Left lung (tissue), 10 donors: ENCODE data around the gene B4GALT1. TPM values are rescaled to one million over a fixed set of nuclear protein-coding genes. Genes with fewer than 3 reads are reported as not detected.

Experiments used
- ATAC-seq: fragments of 200-7000 bp; cut with Tn5 transposase; one replicate; pipeline ENCODE4 v1.9.1; 2020; ENCODE audit warnings: moderate library complexity
- DNase-seq, 4 donors: peaks; one replicate each; pipeline ENCODE4 v3.0.0-alpha.2; 2013 to 2020
- H3K27ac ChIP-seq, 2 donors: fragments of 200-600 bp; sonication (generic) in 1 of 2; one replicate each; pipeline versions ENCODE4 v1.5.0 to v1.8.0; 2020 to 2021
- H3K27me3 ChIP-seq, 2 donors: fragments of 200-600 bp; sonication (generic) in 1 of 2; one replicate each; pipeline versions ENCODE4 v1.5.0 to v1.8.0; 2020 to 2021
- H3K36me3 ChIP-seq, 2 donors: fragments of 200-600 bp; sonication (generic) in 1 of 2; one replicate each; pipeline versions ENCODE4 v1.5.0 to v1.8.0; 2020 to 2021
- H3K4me1 ChIP-seq, 2 donors: fragments of 200-600 bp; one replicate each; pipeline ENCODE4 v1.8.0; 2021
- H3K4me3 ChIP-seq, 2 donors: fragments of 200-600 bp; sonication (generic) in 1 of 2; one replicate each; pipeline versions ENCODE4 v1.5.0 to v1.8.0; 2020 to 2021; ENCODE audit warnings: mild to moderate bottlenecking in 1 of 2
- H3K9me3 ChIP-seq, 2 donors: fragments of 200-600 bp; sonication (generic) in 1 of 2; one replicate each; pipeline versions ENCODE4 v1.5.0 to v1.8.0; 2020 to 2021
- intact Hi-C, 2 donors: fragments of 100-400 bp; cut with DNase I; formaldehyde crosslinking; loops; one replicate each; pipeline versions ENCODE4 v1.11.2 to v1.14.2; 2022
- polyA plus RNA-seq, 6 donors: library from polyadenylated mRNA; unstranded; fragments of 120-200 nt; gene quantifications; one replicate each; pipeline ENCODE4 v1.2.1, GENCODE V29; 2013; ENCODE audit not compliant: insufficient read length in 6 of 6
- total RNA-seq, 2 donors: library from RNA; stranded (reverse); fragmentation: NEBNext Ultra II Directional; extraction: Animal tissue kit (Norgen Biotek cat#: 25700); gene quantifications; one replicate each; pipeline ENCODE4 v1.2.1, GENCODE V29; 2021
- TF ChIP-seq, protein P1 (sequence below), 2 donors: fragments of 200-600 bp; sonication (generic) in 1 of 2; IDR thresholded peaks; one replicate each; pipeline versions ENCODE4 v1.5.0 to v1.8.0; 2021; ENCODE audit warnings: antibody characterized with exemption in 2 of 2
- donor health status: DM: no; HTN: yes; CAD: no.
- donor health status: DM: no; HTN: no; CAD: no.

B4GALT1 gene
- total and polyA plus RNA-seq, 8 donors = 58.8 to 107 (median 76.0) TPM

DNA sequence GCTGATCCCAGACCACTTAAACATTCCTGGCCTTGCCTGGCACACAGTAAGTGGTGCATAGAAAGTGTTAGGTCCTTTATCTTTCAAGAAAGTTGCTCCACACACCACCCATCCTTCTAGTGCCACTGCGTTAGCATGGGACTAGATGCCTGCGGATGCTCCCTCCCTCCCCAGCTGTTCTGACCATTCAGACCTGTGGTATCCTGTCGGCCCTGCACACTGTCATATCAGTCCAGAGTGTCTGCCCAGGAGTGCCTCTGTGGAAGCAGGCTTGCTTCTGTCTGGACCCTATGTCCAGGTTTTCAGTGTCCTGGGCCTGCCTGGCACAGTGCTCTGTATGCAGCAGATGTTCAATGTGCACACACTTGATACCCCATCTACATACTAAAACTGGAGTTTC, 52.4 kb downstream of the B4GALT1 start:
- ATAC-seq (no peak), DNase-seq (no peak)
- intact Hi-C loops = no loop called here
- Histone ChIP-seq H3K4me1 (peaks cover 0 to 18% of the 10 kb centered on the region in 2 donors), H3K27ac (no peak overlapping the region), H3K4me3 (no peak overlapping the region), H3K36me3 (peaks cover 0 to 84% of the 10 kb centered on the region in 2 donors), H3K27me3 (no peaks in the 10 kb centered on the region), H3K9me3 (no peaks in the 10 kb centered on the region)
- TF ChIP-seq, protein P1, sequence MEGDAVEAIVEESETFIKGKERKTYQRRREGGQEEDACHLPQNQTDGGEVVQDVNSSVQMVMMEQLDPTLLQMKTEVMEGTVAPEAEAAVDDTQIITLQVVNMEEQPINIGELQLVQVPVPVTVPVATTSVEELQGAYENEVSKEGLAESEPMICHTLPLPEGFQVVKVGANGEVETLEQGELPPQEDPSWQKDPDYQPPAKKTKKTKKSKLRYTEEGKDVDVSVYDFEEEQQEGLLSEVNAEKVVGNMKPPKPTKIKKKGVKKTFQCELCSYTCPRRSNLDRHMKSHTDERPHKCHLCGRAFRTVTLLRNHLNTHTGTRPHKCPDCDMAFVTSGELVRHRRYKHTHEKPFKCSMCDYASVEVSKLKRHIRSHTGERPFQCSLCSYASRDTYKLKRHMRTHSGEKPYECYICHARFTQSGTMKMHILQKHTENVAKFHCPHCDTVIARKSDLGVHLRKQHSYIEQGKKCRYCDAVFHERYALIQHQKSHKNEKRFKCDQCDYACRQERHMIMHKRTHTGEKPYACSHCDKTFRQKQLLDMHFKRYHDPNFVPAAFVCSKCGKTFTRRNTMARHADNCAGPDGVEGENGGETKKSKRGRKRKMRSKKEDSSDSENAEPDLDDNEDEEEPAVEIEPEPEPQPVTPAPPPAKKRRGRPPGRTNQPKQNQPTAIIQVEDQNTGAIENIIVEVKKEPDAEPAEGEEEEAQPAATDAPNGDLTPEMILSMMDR (IDR thresholded peaks at IDR 0.05) = no peak

DNA sequence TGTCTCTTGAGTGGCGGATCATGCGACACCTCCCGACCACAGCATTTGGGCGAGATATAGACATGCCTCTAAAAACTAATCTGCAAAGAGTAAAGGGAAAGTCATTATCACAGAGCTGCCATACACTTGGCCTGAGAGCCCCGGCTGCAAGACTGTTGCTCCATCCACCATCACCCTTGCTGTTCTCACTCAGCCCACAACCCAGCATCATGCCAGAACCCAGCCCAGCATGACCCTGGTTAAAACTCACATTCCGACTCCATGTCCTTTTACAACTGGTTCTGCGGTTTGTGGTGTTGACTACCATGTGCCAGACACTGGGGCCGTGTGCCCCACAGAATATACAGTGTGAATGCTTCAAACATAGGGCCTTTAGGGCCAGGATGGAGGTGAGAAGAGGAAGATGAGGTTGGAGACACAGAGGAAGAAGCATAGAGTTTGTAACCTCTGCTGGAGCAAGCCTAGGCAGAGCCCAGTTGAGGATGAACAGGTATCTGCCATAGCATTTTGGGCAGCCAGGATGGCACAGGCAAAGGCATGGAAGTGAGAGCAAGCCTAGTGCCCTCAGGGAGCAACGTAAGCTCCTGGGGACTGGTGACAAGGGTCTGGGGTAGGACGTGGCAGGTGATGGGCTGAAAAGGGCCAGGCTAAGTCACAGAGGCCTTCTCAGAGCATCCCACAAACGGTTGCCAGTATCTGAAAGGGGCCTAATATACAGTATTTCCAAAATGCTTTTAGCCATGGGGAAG, 53.2 kb downstream of the B4GALT1 start:
- intact Hi-C loops = no loop called here
- no peak for ATAC-seq
- TF ChIP-seq, protein P1 (IDR thresholded peaks at IDR 0.05) = no peak
- H3K4me1 ChIP-seq = peaks cover 0 to 18% of the 10 kb centered on the region in 2 donors
- DNase-seq = no peak
- no peaks in the 10 kb centered on the region for H3K27me3 ChIP-seq
- H3K4me3 ChIP-seq = no peak overlapping the region
- peaks cover 0 to 79% of the 10 kb centered on the region in 2 donors for H3K36me3 ChIP-seq
- H3K9me3 ChIP-seq = no peaks in the 10 kb centered on the region
- no peak overlapping the region for H3K27ac ChIP-seq

DNA sequence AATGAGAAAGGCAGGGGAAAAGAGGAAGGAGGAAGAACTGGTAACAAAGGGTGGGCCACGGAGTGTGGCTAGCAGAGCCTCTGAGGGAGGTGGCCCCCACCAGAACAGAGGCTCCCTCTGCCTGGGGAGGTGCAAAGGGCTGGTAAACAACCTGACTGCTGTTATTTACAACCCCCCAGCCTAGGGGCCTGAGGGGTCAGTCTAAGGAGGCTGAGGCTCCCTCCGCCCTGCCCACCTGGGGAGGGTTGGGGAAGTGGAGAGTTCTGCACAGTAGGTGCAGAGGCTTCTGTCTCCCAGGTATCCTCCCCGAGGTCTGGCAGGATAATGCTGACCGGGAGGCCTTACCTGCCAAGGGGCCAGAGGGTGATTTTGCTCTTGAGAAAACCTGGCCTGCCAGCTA, 55.0 kb downstream of the B4GALT1 start:
- ATAC-seq (no peak), DNase-seq (no peak)
- TF ChIP-seq, protein P1 (IDR thresholded peaks at IDR 0.05) = no peak
- Histone ChIP-seq H3K4me1 (peaks cover 4 to 13% of the 10 kb centered on the region in 2 donors), H3K36me3 (peaks cover 0 to 64% of the 10 kb centered on the region in 2 donors), H3K27ac (no peak overlapping the region), H3K9me3 (no peaks in the 10 kb centered on the region), H3K27me3 (no peaks in the 10 kb centered on the region), H3K4me3 (no peak overlapping the region)
- intact Hi-C loops = no loop called here

DNA sequence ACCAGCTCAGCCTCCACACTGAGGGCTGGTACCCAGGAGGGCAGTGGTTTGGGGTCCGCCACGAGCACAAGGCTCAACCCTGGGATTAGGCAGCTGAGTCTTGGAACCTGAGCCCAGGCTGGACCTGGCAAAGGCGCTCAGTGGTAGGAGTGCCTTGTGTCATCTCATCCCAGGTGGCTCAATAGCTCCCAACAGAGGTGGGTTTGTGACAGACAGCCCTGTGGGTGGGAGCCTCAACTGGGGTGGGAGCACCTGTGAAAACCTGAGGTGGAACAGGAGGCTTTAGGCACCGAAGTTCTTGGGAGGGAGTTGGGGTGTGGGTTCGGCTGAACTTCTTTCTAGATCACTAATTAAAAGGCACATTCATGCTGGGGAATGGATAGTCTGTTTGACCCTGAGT, 55.5 kb downstream of the B4GALT1 start:
- TF ChIP-seq, protein P1 (IDR thresholded peaks at IDR 0.05) = no peak
- Histone ChIP-seq H3K4me3 (no peak overlapping the region), H3K27me3 (no peaks in the 10 kb centered on the region), H3K9me3 (no peaks in the 10 kb centered on the region), H3K4me1 (peaks cover 7 to 9% of the 10 kb centered on the region in 2 donors), H3K36me3 (peaks cover 0 to 64% of the 10 kb centered on the region in 2 donors), H3K27ac (no peak overlapping the region)
- DNase-seq (no peak), ATAC-seq (no peak)
- intact Hi-C loops = no loop called here

DNA sequence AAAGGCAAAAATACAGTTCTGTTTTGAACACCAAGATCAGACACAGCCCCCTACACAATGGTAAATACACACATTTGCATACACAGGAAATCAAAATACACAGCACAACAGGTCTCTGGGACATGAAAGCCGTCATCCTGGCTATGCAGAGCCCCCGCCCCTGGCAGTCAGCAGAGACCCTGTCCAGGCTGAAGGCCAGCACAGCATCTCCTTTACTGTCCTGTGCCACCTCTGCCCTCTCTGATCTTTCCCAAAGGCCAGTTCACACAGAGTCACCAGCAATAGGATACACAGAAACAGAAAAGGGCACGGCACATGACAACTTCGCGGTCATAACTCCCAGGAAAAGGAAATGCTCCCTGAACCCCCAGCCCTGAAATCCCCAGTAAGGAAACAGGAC, 56.5 kb downstream of the B4GALT1 start:
- intact Hi-C loops = no loop called here

More for the DNA sequence above, 56.5 kb downstream of the B4GALT1 start:
- Histone ChIP-seq H3K4me3 (no peak overlapping the region), H3K9me3 (no peaks in the 10 kb centered on the region), H3K4me1 (peaks cover 6 to 12% of the 10 kb centered on the region in 2 donors), H3K27me3 (no peaks in the 10 kb centered on the region), H3K27ac (no peak overlapping the region), H3K36me3 (peaks cover 0 to 56% of the 10 kb centered on the region in 2 donors)
- TF ChIP-seq, protein P1 (IDR thresholded peaks at IDR 0.05) = no peak
- DNase-seq = no peak
- no peak for ATAC-seq
